SK-N-SH (cell line): ENCODE results near the gene DOCK3. TPM values are rescaled to one million over a fixed set of nuclear protein-coding genes. Genes with fewer than 3 reads are reported as not detected.

ENCODE experiments used
- CTCF ChIA-PET: fragments of 300-600, 350-600 bp; formaldehyde crosslinking; extraction: SDS; loops from one replicate; lab custom pipeline; 2021; lab: Yijun Ruan, JAX
- POLR2A ChIA-PET: fragments of 350-600 bp; sonication (Branson Sonifier 250); formaldehyde crosslinking; extraction: SDS; loops from one replicate; lab custom pipeline; 2020; ENCODE audit warnings: antibody characterized with exemption, inconsistent platforms; lab: Yijun Ruan, JAX
- DNase-seq: peaks from one replicate; pipeline ENCODE4 v3.0.0; 2012
- H2AFZ ChIP-seq: fragments of 200-600 bp; sonication (generic); 2 replicates; pipeline ENCODE4 v1.8.1; 2016; ENCODE audit warnings: antibody characterized with exemption, mild to moderate bottlenecking, low read depth
- H3F3A ChIP-seq: fragments of 200-600 bp; sonication (generic); replicated peaks from 2 replicates; pipeline ENCODE3; 2016; ENCODE audit warnings: antibody characterized with exemption, mild to moderate bottlenecking; ENCODE audit not compliant: insufficient read depth
- H3K27ac ChIP-seq, 2 experiments: fragments of 200-500 bp in 1 of 2; fragments of 200-600 bp in 1 of 2; sonication (Bioruptor generic) in 1 of 2; sonication (generic), shearing (Covaris generic) in 1 of 2; 2 replicates each; pipeline versions ENCODE4 v1.5.1 to v1.6.1; 2014 to 2016; ENCODE audit warnings: low read depth in 2 of 2, inconsistent platforms in 1 of 2, low read length in 1 of 2, mild to moderate bottlenecking in 1 of 2, mixed read lengths in 1 of 2
- H3K27me3 ChIP-seq: fragments of 200-600 bp; sonication (generic), shearing (Covaris generic); 2 replicates; pipeline ENCODE4 v1.6.1; 2016; ENCODE audit warnings: mixed run types; ENCODE audit not compliant: insufficient read depth
- H3K36me3 ChIP-seq, 2 experiments: fragments of 200-500 bp in 1 of 2; fragments of 200-600 bp in 1 of 2; sonication (Bioruptor generic) in 1 of 2; sonication (generic) in 1 of 2; replicated peaks in 1 of 2; 2 replicates each; pipeline versions ENCODE3 to v1.5.1; 2014 to 2016; ENCODE audit warnings: low read length in 1 of 2, mild to moderate bottlenecking in 1 of 2; ENCODE audit not compliant: insufficient read depth in 2 of 2, control insufficient read depth in 1 of 2
- H3K4me1 ChIP-seq, 2 experiments: fragments of 200-500 bp in 1 of 2; fragments of 200-600 bp in 1 of 2; sonication (Bioruptor generic) in 1 of 2; sonication (generic), shearing (Covaris generic) in 1 of 2; 2 replicates each; pipeline versions ENCODE4 v1.5.1 to v1.6.1; 2014 to 2016; ENCODE audit warnings: low read depth in 1 of 2, low read length in 1 of 2, mixed run types in 1 of 2; ENCODE audit not compliant: insufficient read depth in 2 of 2, control insufficient read depth in 1 of 2
- H3K4me2 ChIP-seq: fragments of 200-600 bp; sonication (generic), shearing (Covaris generic); 2 replicates; pipeline ENCODE4 v1.6.1; 2017; ENCODE audit warnings: mixed run types
- H3K4me3 ChIP-seq, 2 experiments: fragments of 200-500 bp in 1 of 2; fragments of 200-600 bp in 1 of 2; sonication (Bioruptor generic) in 1 of 2; sonication (generic), shearing (Covaris generic) in 1 of 2; 2 replicates each; pipeline versions ENCODE4 v1.5.1 to v1.8.1; 2014 to 2016; ENCODE audit warnings: low read depth in 2 of 2, inconsistent platforms in 1 of 2, low read length in 1 of 2, mild to moderate bottlenecking in 1 of 2, mixed read lengths in 1 of 2, moderate library complexity in 1 of 2
- H3K79me2 ChIP-seq: fragments of 200-600 bp; sonication (generic); 2 replicates; pipeline ENCODE4 v1.8.1; 2017; ENCODE audit warnings: mild to moderate bottlenecking; ENCODE audit not compliant: insufficient read depth
- H3K9ac ChIP-seq: fragments of 200-600 bp; sonication (generic); 2 replicates; pipeline ENCODE4 v1.6.1; 2017; ENCODE audit warnings: mixed run types
- H3K9me2 ChIP-seq: fragments of 200-600 bp; sonication (generic); 2 replicates; pipeline ENCODE4 v1.6.1; 2017; ENCODE audit warnings: mixed run types
- H3K9me3 ChIP-seq: fragments of 200-600 bp; sonication (generic); 2 replicates; pipeline ENCODE4 v1.6.1; 2017; ENCODE audit warnings: mixed run types, mild to moderate bottlenecking, moderate library complexity
- H4K20me1 ChIP-seq: fragments of 200-600 bp; sonication (generic); 2 replicates; pipeline ENCODE4 v1.6.1; 2017; ENCODE audit warnings: mild to moderate bottlenecking, mixed run types; ENCODE audit not compliant: insufficient read depth
- CTCF ChIP-seq: fragments of 200-600 bp; sonication (generic); IDR thresholded peaks from 2 replicates; pipeline ENCODE4 v1.6.1; 2017; ENCODE audit warnings: antibody characterized with exemption, mild to moderate bottlenecking, moderate library complexity
- EZH2phosphoT487 ChIP-seq: fragments of 200-600 bp; sonication (generic); IDR thresholded peaks from 2 replicates; pipeline ENCODE4 v1.6.1; 2017; ENCODE audit warnings: low read depth, mixed run types, mild to moderate bottlenecking, antibody characterized with exemption, moderate library complexity, borderline replicate concordance
- FOXJ3 ChIP-seq: sonication (generic); formaldehyde crosslinking; IDR thresholded peaks from 2 replicates; pipeline ENCODE4 v1.5.1; 2020; ENCODE audit warnings: mild to moderate bottlenecking, missing genetic modification reagents
- FOXM1 ChIP-seq: IDR thresholded peaks from 2 replicates; pipeline ENCODE4 v1.4.0; 2012; ENCODE audit warnings: low read depth, mild to moderate bottlenecking
- GATA2 ChIP-seq: sonication (generic); formaldehyde crosslinking; IDR thresholded peaks from 2 replicates; pipeline ENCODE4 v1.5.0; 2020; ENCODE audit warnings: mild to moderate bottlenecking, missing genetic modification reagents
- JUND ChIP-seq: IDR thresholded peaks from 2 replicates; pipeline ENCODE4 v1.4.0; 2012
- MEF2A ChIP-seq: IDR thresholded peaks from 2 replicates; pipeline ENCODE4 v1.4.0; 2012; ENCODE audit warnings: low read depth, borderline replicate concordance
- NRF1 ChIP-seq: IDR thresholded peaks from 2 replicates; pipeline ENCODE4 v1.6.1; 2012; ENCODE audit warnings: low read depth, mild to moderate bottlenecking, low read length
- RAD21 ChIP-seq: IDR thresholded peaks from 2 replicates; pipeline ENCODE4 v1.6.1; 2012; ENCODE audit warnings: mild to moderate bottlenecking, low read length
- RCOR1 ChIP-seq: fragments of 150-350 bp; IDR thresholded peaks from 2 replicates; pipeline ENCODE4 v1.6.1; 2017; ENCODE audit warnings: antibody characterized with exemption, low read length
- RFX5 ChIP-seq: IDR thresholded peaks from 2 replicates; pipeline ENCODE4 v1.6.1; 2012; ENCODE audit warnings: mild to moderate bottlenecking, improper control_type of control experiment, low read length
- SIN3A ChIP-seq: IDR thresholded peaks from 2 replicates; pipeline ENCODE4 v1.6.1; 2012; ENCODE audit warnings: low read depth, mild to moderate bottlenecking, low read length, moderate library complexity, borderline replicate concordance
- TAF1 ChIP-seq: IDR thresholded peaks from 2 replicates; pipeline ENCODE4 v1.6.1; 2012; ENCODE audit warnings: low read depth, mild to moderate bottlenecking, low read length, moderate library complexity, borderline replicate concordance
- TCF12 ChIP-seq: IDR thresholded peaks from 2 replicates; pipeline ENCODE4 v1.4.0; 2012
- YY1 ChIP-seq: IDR thresholded peaks from 2 replicates; pipeline ENCODE4 v1.4.0; 2012; ENCODE audit warnings: low read depth, mild to moderate bottlenecking
- ZBTB33 ChIP-seq: IDR thresholded peaks from 2 replicates; pipeline ENCODE4 v1.4.0; 2012; ENCODE audit warnings: low read depth, borderline replicate concordance
- WGBS: methylation state at CpG from one replicate; pipeline ENCODE4 v1.1.6; 2017; ENCODE audit warnings: low lambda C conversion rate; 5-methylcytosine and 5-hydroxymethylcytosine counted together
- polyA plus RNA-seq, 3 experiments: library from polyadenylated mRNA; depleted of rRNA; stranded (reverse); fragments of >200 nt; gene quantifications; 2 replicates each; pipeline ENCODE4 v1.2.3, GENCODE V29; 2012
- TF ChIP-seq, protein P1 (sequence below): IDR thresholded peaks from 2 replicates; pipeline ENCODE4 v1.6.1; 2012; ENCODE audit warnings: mild to moderate bottlenecking, low read depth, low read length, moderate library complexity

The DOCK3 gene
- polyA plus RNA-seq, 1 of the 3 experiments (the other 2 are of a cell fraction) = 0.05 TPM

- WGBS = 2% methylated on average over 14 of the region's 29 CpGs
- H3K9me2 ChIP-seq = no peaks in the 10 kb centered on the region
- H3K36me3 ChIP-seq = peaks cover 15 to 16% of the 10 kb centered on the region in 2 experiments
- peak overlapping the region; percentile 71 to 93 for H3K27ac ChIP-seq
- TF ChIP-seq GATA2 (CRISPR knock-in tag) (peak; percentile 2; the same call in 1 of the 2 replicates), RFX5 (no peak)
- TF ChIP-seq, all 33 proteins: peak for 1
- no peaks in the 10 kb centered on the region for H3K9me3 ChIP-seq
- peak overlapping the region; percentile 80 for H3K4me2 ChIP-seq
- CTCF ChIA-PET = interaction anchor here (0.7 to 2.7 kb wide), 5 partner anchors 13 to 768 kb away, joined by 3 to 27 read pairs (median 5); partner anchors contain the start of gene MAPKAPK3
- H4K20me1 ChIP-seq = peaks cover 10% of the 10 kb centered on the region
- H3K4me3 ChIP-seq = peak overlapping the region; percentile 84 to 98
- peaks cover 21% of the 10 kb centered on the region for H3F3A ChIP-seq
- no peaks in the 10 kb centered on the region for H3K27me3 ChIP-seq
- peaks cover 59% of the 10 kb centered on the region for H3K79me2 ChIP-seq
- H2AFZ ChIP-seq = peak overlapping the region; percentile 94
- peaks cover 21 to 36% of the 10 kb centered on the region in 2 experiments for H3K4me1 ChIP-seq
- POLR2A ChIA-PET = interaction anchor here (0.9 to 2.4 kb wide), 8 partner anchors 10 to 815 kb away, joined by 3 to 12 read pairs (median 6); partner anchors contain the start of genes DCAF1, HEMK1 and MAPKAPK3
- peak; percentile 74 for DNase-seq
- peak overlapping the region; percentile 94 for H3K9ac ChIP-seq
Measured at GRCh38 chr3:51384055-51384725, 709.5 kb downstream of the DOCK3 start.

DNA sequence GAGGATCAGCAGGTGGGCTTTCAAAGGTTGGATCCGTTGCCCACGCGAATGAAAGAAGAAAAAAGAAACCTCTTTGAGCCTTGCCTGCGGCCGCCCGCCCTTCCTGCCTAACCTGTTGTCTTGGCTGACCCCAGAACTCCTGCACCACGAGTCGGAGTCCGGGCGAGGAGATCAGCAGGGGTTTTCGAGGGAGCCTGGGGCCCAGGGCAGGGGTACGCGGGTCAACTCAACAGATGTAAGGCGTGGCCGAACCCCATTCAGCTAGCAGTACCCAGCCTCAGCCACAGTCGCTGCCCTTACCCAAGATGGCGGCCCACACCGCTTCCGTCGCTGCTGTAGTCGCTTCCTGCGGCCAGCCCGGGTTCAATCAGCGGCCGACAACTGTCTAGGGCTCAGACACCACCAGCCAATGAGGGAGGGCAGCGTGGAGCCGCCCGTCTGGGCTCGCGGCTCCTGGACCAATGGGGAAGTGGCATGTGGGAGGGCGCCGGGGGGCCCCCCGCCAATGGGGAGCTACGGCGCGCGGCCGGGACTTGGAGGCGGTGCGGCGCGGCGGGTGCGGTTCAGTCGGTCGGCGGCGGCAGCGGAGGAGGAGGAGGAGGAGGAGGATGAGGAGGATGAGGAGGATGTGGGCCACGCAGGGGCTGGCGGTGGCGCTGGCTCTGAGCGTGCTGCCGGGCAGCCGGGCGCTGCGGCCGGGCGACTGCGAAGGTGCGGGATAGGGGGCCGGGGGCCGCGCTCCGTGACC is 710.2 kb downstream of the DOCK3 start, which contains the start of gene MANF:
TSS of gene MANF (plus strand) at position 566 of the 748 bp plus-strand sequence. CDS start at position 618, 52 bp downstream.
- peak within 1 kb of the TSS; percentile 94 for H3K9ac ChIP-seq
- H3K4me3 ChIP-seq = peak within 1 kb of the TSS; percentile 84 to 98
- H3K27ac ChIP-seq = peak within 1 kb of the TSS; percentile 71 to 93
- peaks cover 28% of the 10 kb centered on the region for H3F3A ChIP-seq
- no peaks in the 10 kb centered on the region for H3K27me3 ChIP-seq
- peak within 1 kb of the TSS; percentile 94 for H2AFZ ChIP-seq
- peaks cover 10% of the 10 kb centered on the region for H4K20me1 ChIP-seq
- H3K4me1 ChIP-seq = peaks cover 21 to 40% of the 10 kb centered on the region in 2 experiments
- H3K79me2 ChIP-seq = peaks cover 60% of the 10 kb centered on the region
- H3K9me2 ChIP-seq = no peaks in the 10 kb centered on the region
- ChIA-PET CTCF (interaction anchor here (0.7 to 2.7 kb wide), 7 partner anchors 12 to 768 kb away, joined by 3 to 27 read pairs (median 4); partner anchors contain the start of gene MAPKAPK3), POLR2A (interaction anchor here (0.5 to 2.4 kb wide), 13 partner anchors 10 to 994 kb away, joined by 3 to 12 read pairs (median 3); partner anchors contain the start of genes DCAF1, DOCK3, HEMK1 and MAPKAPK3)
- peaks cover 16 to 23% of the 10 kb centered on the region in 2 experiments for H3K36me3 ChIP-seq
- DNase-seq = peak; percentile 100
- H3K9me3 ChIP-seq = no peaks in the 10 kb centered on the region
- H3K4me2 ChIP-seq = peak within 1 kb of the TSS; percentile 91
- 0% methylated on average over 22 of the region's 65 CpGs for WGBS
- TF ChIP-seq FOXJ3 (no peak), FOXM1 (no peak; the same call in 1 of the 2 replicates), RAD21 (no peak), JUND (no peak), TCF12 (no peak), EZH2phosphoT487 (no peak), CTCF (no peak), ZBTB33 (no peak), TAF1 (peak; percentile 79; the same call in 1 of the 2 replicates), SIN3A (peak; percentile 14; the same call in 1 of the 2 replicates), MEF2A (no peak), YY1 (peak; percentile 98), RCOR1 (peak; percentile 56), NRF1 (no peak)
- TF ChIP-seq, protein P1, sequence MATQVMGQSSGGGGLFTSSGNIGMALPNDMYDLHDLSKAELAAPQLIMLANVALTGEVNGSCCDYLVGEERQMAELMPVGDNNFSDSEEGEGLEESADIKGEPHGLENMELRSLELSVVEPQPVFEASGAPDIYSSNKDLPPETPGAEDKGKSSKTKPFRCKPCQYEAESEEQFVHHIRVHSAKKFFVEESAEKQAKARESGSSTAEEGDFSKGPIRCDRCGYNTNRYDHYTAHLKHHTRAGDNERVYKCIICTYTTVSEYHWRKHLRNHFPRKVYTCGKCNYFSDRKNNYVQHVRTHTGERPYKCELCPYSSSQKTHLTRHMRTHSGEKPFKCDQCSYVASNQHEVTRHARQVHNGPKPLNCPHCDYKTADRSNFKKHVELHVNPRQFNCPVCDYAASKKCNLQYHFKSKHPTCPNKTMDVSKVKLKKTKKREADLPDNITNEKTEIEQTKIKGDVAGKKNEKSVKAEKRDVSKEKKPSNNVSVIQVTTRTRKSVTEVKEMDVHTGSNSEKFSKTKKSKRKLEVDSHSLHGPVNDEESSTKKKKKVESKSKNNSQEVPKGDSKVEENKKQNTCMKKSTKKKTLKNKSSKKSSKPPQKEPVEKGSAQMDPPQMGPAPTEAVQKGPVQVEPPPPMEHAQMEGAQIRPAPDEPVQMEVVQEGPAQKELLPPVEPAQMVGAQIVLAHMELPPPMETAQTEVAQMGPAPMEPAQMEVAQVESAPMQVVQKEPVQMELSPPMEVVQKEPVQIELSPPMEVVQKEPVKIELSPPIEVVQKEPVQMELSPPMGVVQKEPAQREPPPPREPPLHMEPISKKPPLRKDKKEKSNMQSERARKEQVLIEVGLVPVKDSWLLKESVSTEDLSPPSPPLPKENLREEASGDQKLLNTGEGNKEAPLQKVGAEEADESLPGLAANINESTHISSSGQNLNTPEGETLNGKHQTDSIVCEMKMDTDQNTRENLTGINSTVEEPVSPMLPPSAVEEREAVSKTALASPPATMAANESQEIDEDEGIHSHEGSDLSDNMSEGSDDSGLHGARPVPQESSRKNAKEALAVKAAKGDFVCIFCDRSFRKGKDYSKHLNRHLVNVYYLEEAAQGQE = no peak
